ENCODE measurements around the gene CDH3. TPM values are rescaled to one million over a fixed set of nuclear protein-coding genes. Genes with fewer than 3 reads are reported as not detected.
A peak's percentile ranks its signal among the peaks of the same experiment; 100 is the strongest.

Gene CDH3
- total and polyA plus RNA-seq, 2 of the 13 experiments (the other 11 are each of a cell fraction or from before 2014, with no cell fraction given) = 0.11 TPM; not detected in 1

- TF ChIP-seq NFATC3 (CRISPR knock-in tag; IDR thresholded peaks at IDR 0.05) (0 out of 2 replicates have a peak, but pooled peaks have one; percentile 24), HES4 (CRISPR knock-in tag; IDR thresholded peaks at IDR 0.05; ENCODE audit: borderline replicate concordance) (0 out of 2 replicates have a peak, but pooled peaks have one; percentile 47), AKAP8 (CRISPR knock-in tag; IDR thresholded peaks at IDR 0.05) (no peak), ATF2 (CRISPR knock-in tag; IDR thresholded peaks at IDR 0.05) (no peak), ZBTB34 (CRISPR knock-in tag; IDR thresholded peaks at IDR 0.05) (no peak; the same call in 1 of the 2 replicates), MXD4 (CRISPR knock-in tag; IDR thresholded peaks at IDR 0.05) (peak; percentile 75), CBFB (CRISPR knock-in tag; IDR thresholded peaks at IDR 0.05) (no peak), CSRNP1 (CRISPR knock-in tag; IDR thresholded peaks at IDR 0.05) (peak; percentile 73; the same call in 1 of the 2 replicates), YEATS2 (CRISPR knock-in tag; IDR thresholded peaks at IDR 0.05; ENCODE audit: borderline replicate concordance) (0 out of 2 replicates have a peak, but pooled peaks have one; percentile 47), ZNF616 (CRISPR knock-in tag; IDR thresholded peaks at IDR 0.05; ENCODE audit: low read depth) (no peak), MED13 (CRISPR knock-in tag; IDR thresholded peaks at IDR 0.05) (peak; percentile 57; the same call in 1 of the 2 replicates), NR1H2 (CRISPR knock-in tag; IDR thresholded peaks at IDR 0.05; ENCODE audit: borderline replicate concordance, low read depth) (no peak), PPARG (CRISPR knock-in tag; conservative IDR thresholded peaks at IDR 0.05) (no peak), U2AF1 (optimal IDR thresholded peaks at IDR 0.05; ENCODE audit: low read depth, low read length) (no peak), KAT2B (IDR thresholded peaks at IDR 0.05; ENCODE audit: borderline replicate concordance, low read depth, low read length) (no peak), EHMT2 (IDR thresholded peaks at IDR 0.05; ENCODE audit: borderline replicate concordance, low read depth, low read length) (no peak), MIER2 (CRISPR knock-in tag; IDR thresholded peaks at IDR 0.05) (0 out of 2 replicates have a peak, but pooled peaks have one; percentile 38), SALL1 (CRISPR knock-in tag; IDR thresholded peaks at IDR 0.05) (peak; percentile 70), RXRB (CRISPR knock-in tag; IDR thresholded peaks at IDR 0.05; ENCODE audit: borderline replicate concordance) (no peak), ZSCAN22 (CRISPR knock-in tag; IDR thresholded peaks at IDR 0.05) (no peak), NCOR1 (IDR thresholded peaks at IDR 0.05; ENCODE audit: borderline replicate concordance, low read length) (no peak), TFDP1 (CRISPR knock-in tag; IDR thresholded peaks at IDR 0.05; ENCODE audit: borderline replicate concordance) (peak; percentile 45; the same call in 1 of the 2 replicates), ZNF264 (CRISPR knock-in tag; IDR thresholded peaks at IDR 0.05) (no peak)
Observed at GRCh38 chr16:68737730-68738629, 92.9 kb downstream of the CDH3 start (continued).
